GM12875 (cell line): ENCODE results near the gene ADD1.

Experiments used
- H3K4me3 ChIP-seq: one replicate; pipeline ENCODE4 v1.5.1; 2011; ENCODE audit warnings: low read depth, low read length, control low read depth
- CTCF ChIP-seq: IDR thresholded peaks from 2 replicates; pipeline ENCODE4 v1.5.1; 2011; ENCODE audit warnings: low read depth, mild to moderate bottlenecking, control low read depth, inconsistent platforms, low read length, moderate library complexity, borderline replicate concordance; ENCODE audit not compliant: insufficient read depth

The ADD1 gene

GRCh38 chr4:2931512-2932301 is 88.1 kb downstream of the ADD1 start:
- TF ChIP-seq CTCF = peak; percentile 52
- peak overlapping the region; percentile 74 for H3K4me3 ChIP-seq

- H3K4me3 ChIP-seq = peak overlapping the region; percentile 74
- no peak for TF ChIP-seq CTCF
Observed at GRCh38 chr4:2932321-2932950, 88.8 kb downstream of the ADD1 start.

DNA sequence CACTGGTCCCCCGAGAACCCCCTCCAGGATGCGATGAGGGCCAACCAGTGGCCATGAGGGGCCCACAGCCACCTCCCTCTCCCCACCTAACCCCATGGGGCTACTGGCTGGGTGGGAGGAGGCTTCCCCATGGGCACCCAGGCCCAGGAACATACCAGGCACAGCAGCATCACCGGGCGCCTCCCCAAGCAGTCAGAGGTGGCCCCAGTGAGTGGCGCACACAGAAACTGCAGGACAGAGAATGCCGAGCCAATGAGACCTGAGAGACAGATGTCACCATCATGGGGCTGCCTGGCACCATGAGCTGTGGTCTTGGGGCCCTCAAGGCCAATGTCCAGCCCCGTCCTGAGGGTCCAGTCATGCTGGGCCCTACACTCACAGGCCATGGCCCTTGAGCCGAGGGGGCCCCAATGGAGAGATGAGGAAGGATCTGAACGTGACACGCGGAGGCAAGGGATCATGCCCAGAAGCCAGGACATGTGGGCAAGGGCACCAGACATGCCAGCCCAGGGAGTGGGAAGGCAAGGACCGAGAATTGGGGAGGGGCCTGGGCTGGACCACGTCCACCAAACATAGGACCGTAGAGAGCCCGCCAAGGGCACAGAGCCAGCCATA is 89.4 kb downstream of the ADD1 start:
- TF ChIP-seq CTCF = no peak
- H3K4me3 ChIP-seq = peak overlapping the region; percentile 74

DNA sequence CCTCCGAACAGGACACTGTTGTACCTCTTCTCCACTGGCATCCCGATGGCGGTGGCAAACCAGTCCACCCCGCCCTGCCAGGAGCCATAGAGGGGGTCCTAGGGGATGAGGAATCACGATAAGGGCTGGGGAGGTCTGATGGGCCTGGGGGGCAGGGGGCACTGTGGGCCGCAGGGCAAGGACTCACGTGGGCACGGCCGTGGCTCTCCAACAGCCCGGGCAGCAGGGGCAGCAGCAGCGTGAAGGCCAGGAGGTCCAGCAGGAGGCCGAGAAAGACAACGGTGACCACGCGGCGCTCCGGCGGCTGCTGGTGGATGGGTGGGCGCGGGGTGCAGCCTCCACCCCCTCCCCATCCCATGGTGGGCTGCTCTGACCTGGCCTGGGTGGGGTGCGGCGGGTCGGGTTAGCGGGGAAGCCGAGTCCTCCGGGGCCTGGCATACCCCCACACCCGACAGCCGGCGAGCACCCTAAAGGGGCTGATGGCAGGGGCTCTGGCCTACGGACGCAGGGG is 90.0 kb downstream of the ADD1 start:
- peak overlapping the region; percentile 74 for H3K4me3 ChIP-seq
- no peak for TF ChIP-seq CTCF

GRCh38 chr4:2934077-2934812 is 90.6 kb downstream of the ADD1 start:
- H3K4me3 ChIP-seq = peak overlapping the region; percentile 99
- no peak for TF ChIP-seq CTCF

DNA sequence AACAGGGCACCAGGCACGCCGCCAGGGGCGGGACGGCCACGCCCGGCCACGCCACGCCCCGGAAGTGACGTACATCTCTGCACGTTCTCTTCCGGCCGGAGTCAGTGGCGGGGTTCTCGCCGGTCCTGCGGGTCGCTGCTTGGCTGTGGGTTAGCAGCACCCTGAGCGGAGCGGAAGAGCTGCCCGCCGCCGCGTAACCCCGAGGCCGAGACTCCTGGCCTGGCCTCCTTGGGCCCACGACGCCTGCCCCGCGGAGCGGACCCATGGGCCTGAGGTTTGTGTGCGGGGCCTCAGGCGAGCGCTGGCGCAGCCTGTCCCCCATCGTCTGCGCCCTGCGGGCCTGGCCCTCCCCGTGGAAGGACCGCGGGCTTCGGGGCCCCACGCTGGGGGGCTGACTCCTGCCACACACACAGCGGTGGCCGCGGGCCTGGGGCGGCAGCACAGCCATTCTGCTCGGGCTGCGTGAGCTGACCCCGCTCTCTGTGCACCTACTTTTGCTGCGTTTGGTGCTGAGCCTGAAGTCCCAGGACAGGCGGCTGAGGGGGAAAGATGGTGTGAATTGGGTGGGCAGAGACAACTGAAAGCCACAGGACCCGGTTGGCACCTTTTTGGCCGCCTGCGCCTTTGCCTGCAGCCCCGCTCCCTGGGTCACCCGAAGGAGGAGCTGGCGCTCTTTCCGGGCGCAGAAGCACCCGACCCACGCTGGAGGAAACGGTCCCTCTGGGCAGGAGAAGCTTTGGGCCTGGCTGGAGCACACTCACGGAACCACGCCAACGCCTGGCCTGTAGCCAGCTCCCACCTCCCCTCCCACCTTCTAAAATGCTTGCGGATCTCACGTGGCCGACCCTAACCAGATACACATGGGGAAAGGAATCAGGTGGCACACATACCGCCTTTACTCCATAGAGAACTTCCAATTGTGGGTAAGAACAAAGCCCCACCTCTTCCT is 91.4 kb downstream of the ADD1 start:
- H3K4me3 ChIP-seq = peak overlapping the region; percentile 99
- no peak for TF ChIP-seq CTCF
